ENCODE results near the gene EPB41. TPM values are rescaled to one million over a fixed set of nuclear protein-coding genes. Genes with fewer than 3 reads are reported as not detected.

The EPB41 gene
- total RNA-seq, 1 donor from 2014 or later: 68.0 TPM

- H3K4me3 Mint-ChIP-seq (ENCODE audit: low read depth): no peak overlapping the region
- no peak for DNase-seq (ENCODE audit: low spot score)
- no peaks in the 10 kb centered on the region for H3K9me3 Mint-ChIP-seq
- intact Hi-C loops (cut with micrococcal nuclease): no loop called here
- no peak overlapping the region for H3K27ac Mint-ChIP-seq
- peaks cover 6% of the 10 kb centered on the region for H3K36me3 Mint-ChIP-seq (ENCODE audit: low read depth)
- peaks cover 8% of the 10 kb centered on the region for H3K4me1 Mint-ChIP-seq (ENCODE audit: low read depth)
- no peaks in the 10 kb centered on the region for H3K27me3 Mint-ChIP-seq (ENCODE audit: low read depth)
These were observed 18.3 kb upstream of the EPB41 start for GRCh38 chr1:28895896-28896608.

GRCh38 chr1:28896609-28896986 lies 17.8 kb upstream of the EPB41 start:
- intact Hi-C loops (cut with micrococcal nuclease): no loop called here
- Mint-ChIP-seq H3K4me1 (ENCODE audit: low read depth) (peaks cover 7% of the 10 kb centered on the region), H3K27me3 (ENCODE audit: low read depth) (no peaks in the 10 kb centered on the region), H3K36me3 (ENCODE audit: low read depth) (peaks cover 6% of the 10 kb centered on the region), H3K9me3 (no peaks in the 10 kb centered on the region), H3K27ac (no peak overlapping the region), H3K4me3 (ENCODE audit: low read depth) (no peak overlapping the region)
- DNase-seq (ENCODE audit: low spot score): no peak

GRCh38 chr1:28897789-28898188 lies 16.6 kb upstream of the EPB41 start:
- H3K9me3 Mint-ChIP-seq: no peaks in the 10 kb centered on the region
- peaks cover 8% of the 10 kb centered on the region for H3K4me1 Mint-ChIP-seq (ENCODE audit: low read depth)
- H3K27ac Mint-ChIP-seq: no peak overlapping the region
- no peak overlapping the region for H3K4me3 Mint-ChIP-seq (ENCODE audit: low read depth)
- H3K27me3 Mint-ChIP-seq (ENCODE audit: low read depth): no peaks in the 10 kb centered on the region
- peaks cover 12% of the 10 kb centered on the region for H3K36me3 Mint-ChIP-seq (ENCODE audit: low read depth)
- intact Hi-C loops (cut with micrococcal nuclease): no loop called here
- no peak for DNase-seq (ENCODE audit: low spot score)

- Mint-ChIP-seq H3K4me3 (ENCODE audit: low read depth) (no peak overlapping the region), H3K9me3 (no peaks in the 10 kb centered on the region), H3K4me1 (ENCODE audit: low read depth) (peaks cover 8% of the 10 kb centered on the region), H3K27ac (peak overlapping the region; percentile 23), H3K36me3 (ENCODE audit: low read depth) (peaks cover 15% of the 10 kb centered on the region), H3K27me3 (ENCODE audit: low read depth) (no peaks in the 10 kb centered on the region)
- no peak for DNase-seq (ENCODE audit: low spot score)
- intact Hi-C loops (cut with micrococcal nuclease): no loop called here
These were observed 15.9 kb upstream of the EPB41 start for GRCh38 chr1:28898405-28898881.

GRCh38 chr1:28899267-28899666 lies 15.1 kb upstream of the EPB41 start:
- no peaks in the 10 kb centered on the region for H3K27me3 Mint-ChIP-seq (ENCODE audit: low read depth)
- H3K9me3 Mint-ChIP-seq: no peaks in the 10 kb centered on the region
- peaks cover 8% of the 10 kb centered on the region for H3K4me1 Mint-ChIP-seq (ENCODE audit: low read depth)
- H3K4me3 Mint-ChIP-seq (ENCODE audit: low read depth): no peak overlapping the region
- intact Hi-C loops (cut with micrococcal nuclease): no loop called here
- H3K36me3 Mint-ChIP-seq (ENCODE audit: low read depth): peaks cover 16% of the 10 kb centered on the region
- H3K27ac Mint-ChIP-seq: no peak overlapping the region
- DNase-seq (ENCODE audit: low spot score): no peak

GRCh38 chr1:28900562-28900961 lies 13.8 kb upstream of the EPB41 start:
- H3K4me1 Mint-ChIP-seq (ENCODE audit: low read depth): peaks cover 8% of the 10 kb centered on the region
- peaks cover 15% of the 10 kb centered on the region for H3K36me3 Mint-ChIP-seq (ENCODE audit: low read depth)
- no peak for DNase-seq (ENCODE audit: low spot score)
- H3K4me3 Mint-ChIP-seq (ENCODE audit: low read depth): no peak overlapping the region
- H3K27ac Mint-ChIP-seq: no peak overlapping the region
- H3K27me3 Mint-ChIP-seq (ENCODE audit: low read depth): no peaks in the 10 kb centered on the region
- intact Hi-C loops (cut with micrococcal nuclease): no loop called here
- no peaks in the 10 kb centered on the region for H3K9me3 Mint-ChIP-seq

- no peaks in the 10 kb centered on the region for H3K9me3 Mint-ChIP-seq
- H3K4me1 Mint-ChIP-seq (ENCODE audit: low read depth): peaks cover 10% of the 10 kb centered on the region
- H3K36me3 Mint-ChIP-seq (ENCODE audit: low read depth): peaks cover 19% of the 10 kb centered on the region
- H3K4me3 Mint-ChIP-seq (ENCODE audit: low read depth): no peak overlapping the region
- no peak for DNase-seq (ENCODE audit: low spot score)
- no peak overlapping the region for H3K27ac Mint-ChIP-seq
- intact Hi-C loops (cut with micrococcal nuclease): no loop called here
- no peaks in the 10 kb centered on the region for H3K27me3 Mint-ChIP-seq (ENCODE audit: low read depth)
These were observed 11.6 kb upstream of the EPB41 start for GRCh38 chr1:28902738-28903137.

- peaks cover 19% of the 10 kb centered on the region for H3K36me3 Mint-ChIP-seq (ENCODE audit: low read depth)
- H3K27ac Mint-ChIP-seq: no peak overlapping the region
- no peak for DNase-seq (ENCODE audit: low spot score)
- no peaks in the 10 kb centered on the region for H3K27me3 Mint-ChIP-seq (ENCODE audit: low read depth)
- intact Hi-C loops (cut with micrococcal nuclease): no loop called here
- H3K4me1 Mint-ChIP-seq (ENCODE audit: low read depth): peaks cover 6% of the 10 kb centered on the region
- no peak overlapping the region for H3K4me3 Mint-ChIP-seq (ENCODE audit: low read depth)
- no peaks in the 10 kb centered on the region for H3K9me3 Mint-ChIP-seq
These were observed 8.3 kb upstream of the EPB41 start for GRCh38 chr1:28905921-28906666.

GRCh38 chr1:28909198-28909597 lies 5.2 kb upstream of the EPB41 start:
- Mint-ChIP-seq H3K27me3 (ENCODE audit: low read depth) (no peaks in the 10 kb centered on the region), H3K4me1 (ENCODE audit: low read depth) (peaks cover 11% of the 10 kb centered on the region), H3K27ac (no peak overlapping the region)

GRCh38 chr1:28910379-28911115 lies 3.8 kb upstream of the EPB41 start:
- no peaks in the 10 kb centered on the region for H3K27me3 Mint-ChIP-seq (ENCODE audit: low read depth)
- no peaks in the 10 kb centered on the region for H3K9me3 Mint-ChIP-seq
- peaks cover 16% of the 10 kb centered on the region for H3K4me1 Mint-ChIP-seq (ENCODE audit: low read depth)
- intact Hi-C loops (cut with micrococcal nuclease): loop anchor here (10.0 kb wide), 1 partner anchor 214 kb away; the partner anchor contains the start of gene TMEM200B
- DNase-seq (ENCODE audit: low spot score): no peak
- no peak overlapping the region for H3K27ac Mint-ChIP-seq
- peaks cover 11% of the 10 kb centered on the region for H3K36me3 Mint-ChIP-seq (ENCODE audit: low read depth)
- H3K4me3 Mint-ChIP-seq (ENCODE audit: low read depth): no peak overlapping the region

More at GRCh38 chr1:28909198-28909597, 5.2 kb upstream of the EPB41 start:
- H3K4me3 Mint-ChIP-seq (ENCODE audit: low read depth): no peak overlapping the region
- no peaks in the 10 kb centered on the region for H3K9me3 Mint-ChIP-seq
- intact Hi-C loops (cut with micrococcal nuclease): no loop called here
- DNase-seq (ENCODE audit: low spot score): no peak
- H3K36me3 Mint-ChIP-seq (ENCODE audit: low read depth): peaks cover 14% of the 10 kb centered on the region

- peak overlapping the region; percentile 78 for H3K27ac Mint-ChIP-seq
- H3K4me3 Mint-ChIP-seq (ENCODE audit: low read depth): peak overlapping the region; percentile 74
- peaks cover 16% of the 10 kb centered on the region for H3K36me3 Mint-ChIP-seq (ENCODE audit: low read depth)
- DNase-seq (ENCODE audit: low spot score): no peak
- peaks cover 35% of the 10 kb centered on the region for H3K4me1 Mint-ChIP-seq (ENCODE audit: low read depth)
- H3K27me3 Mint-ChIP-seq (ENCODE audit: low read depth): no peaks in the 10 kb centered on the region
- H3K9me3 Mint-ChIP-seq: no peaks in the 10 kb centered on the region
- intact Hi-C loops (cut with micrococcal nuclease): loop anchor here (1.0 to 10.0 kb wide), 3 partner anchors 13 to 211 kb away; partner anchors contain the start of gene TMEM200B
These were observed 562 bp upstream of the EPB41 start for GRCh38 chr1:28913786-28914227.

GRCh38 chr1:28915031-28915895 lies 894 bp downstream of the EPB41 start:
- intact Hi-C loops (cut with micrococcal nuclease): loop anchor here (1.0 to 10.0 kb wide), 2 partner anchors 47 to 210 kb away; partner anchors contain the start of gene TMEM200B
- no peaks in the 10 kb centered on the region for H3K27me3 Mint-ChIP-seq (ENCODE audit: low read depth)
- H3K9me3 Mint-ChIP-seq: no peaks in the 10 kb centered on the region
- peaks cover 20% of the 10 kb centered on the region for H3K36me3 Mint-ChIP-seq (ENCODE audit: low read depth)
- DNase-seq (ENCODE audit: low spot score): peak; percentile 45
- H3K4me3 Mint-ChIP-seq (ENCODE audit: low read depth): peak overlapping the region; percentile 91
- H3K27ac Mint-ChIP-seq: peak overlapping the region; percentile 91
- H3K4me1 Mint-ChIP-seq (ENCODE audit: low read depth): peaks cover 40% of the 10 kb centered on the region
